Measurements from ENCODE around the gene PTTG1IP2. TPM values are rescaled to one million over a fixed set of nuclear protein-coding genes. Genes with fewer than 3 reads are reported as not detected.

The PTTG1IP2 gene
- total and polyA plus RNA-seq, 2 experiments from 2014 or later: not detected

- Histone ChIP-seq H3K79me2 (replicated peaks; ENCODE audit: insufficient read depth) (no peaks in the 10 kb centered on the region), H2AFZ (no peak overlapping the region), H3K4me1 (ENCODE audit: insufficient read depth) (peaks cover 5% of the 10 kb centered on the region; the same call in 1 of the 2 replicates), H3K27ac (ENCODE audit: low read depth) (no peak overlapping the region), H3F3A (replicated peaks; ENCODE audit: low read depth) (no peaks in the 10 kb centered on the region), H3K4me3 (no peak overlapping the region), H3K9me2 (ENCODE audit: insufficient read depth) (peaks cover 9% of the 10 kb centered on the region), H4K20me1 (replicated peaks; ENCODE audit: insufficient read depth) (no peaks in the 10 kb centered on the region), H3K36me3 (ENCODE audit: insufficient read depth) (no peaks in the 10 kb centered on the region), H3K27me3 (ENCODE audit: insufficient read depth) (no peaks in the 10 kb centered on the region), H3K4me2 (no peak overlapping the region)
- peaks cover 11% of the 10 kb centered on the region; the same call in 2 of the 3 replicates for H3K4me1 Mint-ChIP-seq
- no peaks in the 10 kb centered on the region for H3K36me3 Mint-ChIP-seq (ENCODE audit: low read depth)
- H3K9me3 Mint-ChIP-seq: no peaks in the 10 kb centered on the region; the same call in 2 of the 3 replicates
- DNase-seq (ENCODE audit: low spot score) (no peak), ATAC-seq (no peak)
- peaks cover 3% of the 10 kb centered on the region for H3K27me3 Mint-ChIP-seq (ENCODE audit: insufficient read depth, low read depth, poor library complexity)
- no peak overlapping the region for H3K4me3 Mint-ChIP-seq
- no peak for TF ChIP-seq ZNF331 (CRISPR knock-in tag; IDR thresholded peaks at IDR 0.05; ENCODE audit: low read depth)
- no peak for TF ChIP-seq CTCF (conservative IDR thresholded peaks at IDR 0.05; ENCODE audit: low read depth in 2 of 2)
- no peak for TF ChIP-seq REST (IDR thresholded peaks at IDR 0.05; ENCODE audit: unreplicated experiment)
- TF ChIP-seq CREB1 (CRISPR knock-in tag; IDR thresholded peaks at IDR 0.05; ENCODE audit: low read depth): no peak
- TF ChIP-seq POLR2AphosphoS5 (IDR thresholded peaks at IDR 0.05; ENCODE audit: low read depth): no peak
- TF ChIP-seq ZNF114 (CRISPR knock-in tag; IDR thresholded peaks at IDR 0.05): no peak
- TF ChIP-seq NANOG (IDR thresholded peaks at IDR 0.05; ENCODE audit: borderline replicate concordance): no peak
- H3K27ac Mint-ChIP-seq: no peak overlapping the region
Observed at GRCh38 chr7:90507692-90508091, 38.3 kb downstream of the PTTG1IP2 start.

GRCh38 chr7:90511776-90512175 lies 42.3 kb downstream of the PTTG1IP2 start:
- no peak overlapping the region for H3K4me3 Mint-ChIP-seq
- no peak overlapping the region for H3K27ac Mint-ChIP-seq
- Histone ChIP-seq H3K36me3 (ENCODE audit: insufficient read depth) (no peaks in the 10 kb centered on the region), H3K9me2 (ENCODE audit: insufficient read depth) (no peaks in the 10 kb centered on the region; the same call in 1 of the 2 replicates), H3K79me2 (replicated peaks; ENCODE audit: insufficient read depth) (no peaks in the 10 kb centered on the region), H3K4me2 (no peak overlapping the region), H2AFZ (no peak overlapping the region), H3K4me3 (no peak overlapping the region), H3K27ac (ENCODE audit: low read depth) (no peak overlapping the region), H3K4me1 (ENCODE audit: insufficient read depth) (no peaks in the 10 kb centered on the region), H3K27me3 (ENCODE audit: insufficient read depth) (no peaks in the 10 kb centered on the region), H4K20me1 (replicated peaks; ENCODE audit: insufficient read depth) (no peaks in the 10 kb centered on the region), H3F3A (replicated peaks; ENCODE audit: low read depth) (no peaks in the 10 kb centered on the region)
- peaks cover 3% of the 10 kb centered on the region for H3K27me3 Mint-ChIP-seq (ENCODE audit: insufficient read depth, low read depth, poor library complexity)
- H3K9me3 Mint-ChIP-seq: no peaks in the 10 kb centered on the region; the same call in 2 of the 3 replicates
- ATAC-seq (no peak), DNase-seq (ENCODE audit: low spot score) (no peak)
- H3K4me1 Mint-ChIP-seq: peaks cover 3% of the 10 kb centered on the region; the same call in 1 of the 3 replicates
- no peaks in the 10 kb centered on the region for H3K36me3 Mint-ChIP-seq (ENCODE audit: low read depth)
- TF ChIP-seq EZH2phosphoT487 (IDR thresholded peaks at IDR 0.05; ENCODE audit: unreplicated experiment) (no peak), ZNF114 (CRISPR knock-in tag; IDR thresholded peaks at IDR 0.05) (no peak), CREB1 (CRISPR knock-in tag; IDR thresholded peaks at IDR 0.05; ENCODE audit: low read depth) (no peak)

Data from GM23338 (cell line).